ENCODE measurements around the gene MANEAL. TPM values are rescaled to one million over a fixed set of nuclear protein-coding genes. Genes with fewer than 3 reads are reported as not detected.

MANEAL gene
- total and polyA plus RNA-seq, 2 of the 13 experiments (the other 11 are each of a cell fraction or from before 2014, with no cell fraction given): 20.8 to 26.4 TPM

- TF ChIP-seq FOXJ3 (CRISPR knock-in tag; IDR thresholded peaks at IDR 0.05; ENCODE audit: borderline replicate concordance) (peak; percentile 72; the same call in 1 of the 2 replicates), RBM22 (optimal IDR thresholded peaks at IDR 0.05; ENCODE audit: low read length) (no peak), ZNF331 (CRISPR knock-in tag; IDR thresholded peaks at IDR 0.05) (peak; percentile 99), ZBTB8A (CRISPR knock-in tag; IDR thresholded peaks at IDR 0.05; ENCODE audit: borderline replicate concordance, low read depth) (peak; percentile 83; the same call in 1 of the 2 replicates), GLI4 (CRISPR knock-in tag; IDR thresholded peaks at IDR 0.05; ENCODE audit: borderline replicate concordance) (peak; percentile 100), MYNN (CRISPR knock-in tag; IDR thresholded peaks at IDR 0.05; ENCODE audit: low read depth) (peak; percentile 99), ZFP36 (IDR thresholded peaks at IDR 0.05; ENCODE audit: borderline replicate concordance, low read depth, low read length, partially characterized antibody) (no peak), ZNF713 (CRISPR knock-in tag; IDR thresholded peaks at IDR 0.05) (no peak), ZSCAN9 (CRISPR knock-in tag; IDR thresholded peaks at IDR 0.05; ENCODE audit: borderline replicate concordance) (peak; percentile 100), MLLT10 (CRISPR knock-in tag; IDR thresholded peaks at IDR 0.05) (peak; percentile 96), U2AF2 (IDR thresholded peaks at IDR 0.05; ENCODE audit: low read depth, low read length) (no peak), ZNF260 (CRISPR knock-in tag; IDR thresholded peaks at IDR 0.05; ENCODE audit: borderline replicate concordance, low read depth) (no peak), MAFG (CRISPR knock-in tag; IDR thresholded peaks at IDR 0.05) (peak; percentile 63; the same call in 1 of the 2 replicates), ZMAT3 (CRISPR knock-in tag; conservative IDR thresholded peaks at IDR 0.05) (peak; percentile 99), ATF4 (CRISPR knock-in tag; IDR thresholded peaks at IDR 0.05) (peak in 1 of 2 experiments; percentile 73; a peak in 2 of 4 replicates), STAG1 (CRISPR knock-in tag; IDR thresholded peaks at IDR 0.05) (peak; percentile 34; the same call in 1 of the 2 replicates), ERF (CRISPR knock-in tag; IDR thresholded peaks at IDR 0.05) (peak; percentile 99), RBM39 (IDR thresholded peaks at IDR 0.05; ENCODE audit: low read depth, low read length, poor library complexity, severe bottlenecking) (no peak), RELA (CRISPR knock-in tag; IDR thresholded peaks at IDR 0.05) (peak; percentile 97), ZBTB38 (CRISPR knock-in tag; IDR thresholded peaks at IDR 0.05) (peak; percentile 95), JUN (CRISPR knock-in tag; IDR thresholded peaks at IDR 0.05) (peak; percentile 81), RCOR2 (CRISPR knock-in tag; IDR thresholded peaks at IDR 0.05) (peak; percentile 57; the same call in 1 of the 2 replicates), NFYB (CRISPR knock-in tag; IDR thresholded peaks at IDR 0.05) (peak; percentile 70), ELF4 (CRISPR knock-in tag; IDR thresholded peaks at IDR 0.05; ENCODE audit: borderline replicate concordance) (peak; percentile 91), ZNF335 (CRISPR knock-in tag; IDR thresholded peaks at IDR 0.05) (peak; percentile 96), ZNF75D (CRISPR knock-in tag; IDR thresholded peaks at IDR 0.05; ENCODE audit: borderline replicate concordance) (peak; percentile 98), SMARCC2 (IDR thresholded peaks at IDR 0.05) (no peak), IKZF4 (CRISPR knock-in tag; IDR thresholded peaks at IDR 0.05; ENCODE audit: borderline replicate concordance, low read depth, not compliant biosample characterization) (peak; percentile 100), TFDP1 (CRISPR knock-in tag; IDR thresholded peaks at IDR 0.05; ENCODE audit: borderline replicate concordance) (peak; percentile 56; the same call in 1 of the 2 replicates), ZNF781 (CRISPR knock-in tag; IDR thresholded peaks at IDR 0.05; ENCODE audit: borderline replicate concordance, not compliant biosample characterization) (peak; percentile 100)
Observed at GRCh38 chr1:37764414-37764825, 29.2 kb upstream of the MANEAL start (continued).

All from HepG2 (cell line).